Measurements from ENCODE around the gene SGO2. TPM values are rescaled to one million over a fixed set of nuclear protein-coding genes. Genes with fewer than 3 reads are reported as not detected.

The SGO2 gene
- total and polyA plus RNA-seq, 9 of the 15 experiments (the other 6 are each of a cell fraction or from before 2014, with no cell fraction given): 14.5 to 25.9 (median 16.6) TPM

DNA sequence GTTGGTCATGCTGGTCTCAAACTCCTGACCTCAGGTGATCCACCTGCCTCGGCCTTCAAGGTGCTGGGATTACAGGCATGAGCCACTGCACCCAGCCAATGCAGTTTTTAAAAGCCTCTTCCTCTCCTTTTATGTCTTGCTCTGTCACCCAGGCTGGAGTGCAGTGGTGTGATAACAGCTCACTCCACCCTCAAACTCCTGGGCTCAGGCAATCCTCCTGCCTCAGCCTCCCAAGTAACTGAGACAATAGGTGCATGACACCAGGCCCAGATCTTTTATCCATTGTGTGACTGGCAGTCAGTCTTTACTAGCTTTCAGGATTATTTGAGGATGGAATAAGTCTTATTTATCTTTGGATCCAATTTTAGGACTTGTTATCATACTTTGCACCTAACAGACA is 29.3 kb upstream of the SGO2 start (continued):
- TF ChIP-seq KAT2B (IDR thresholded peaks at IDR 0.05; ENCODE audit: low read depth, low read length) (no peak), HEY1 (CRISPR knock-in tag; IDR thresholded peaks at IDR 0.05; ENCODE audit: borderline replicate concordance) (no peak), SOX6 (IDR thresholded peaks at IDR 0.05) (peak; percentile 81), FOS (IDR thresholded peaks at IDR 0.05; ENCODE audit: extremely low read depth, insufficient read length) (no peak), RAD21 (CRISPR knock-in tag; conservative IDR thresholded peaks at IDR 0.05 in 1 of 2, IDR thresholded peaks at IDR 0.05 in 1 of 2) (no peak), TAF9B (IDR thresholded peaks at IDR 0.05; ENCODE audit: partially characterized antibody) (no peak), ATF1 (CRISPR knock-in tag; IDR thresholded peaks at IDR 0.05) (no peak), ATF1 (tag; IDR thresholded peaks at IDR 0.05) (no peak), SNRNP70 (optimal IDR thresholded peaks at IDR 0.05; ENCODE audit: low read depth, low read length) (no peak), RBM15 (IDR thresholded peaks at IDR 0.05; ENCODE audit: insufficient read depth, low read length) (no peak), CBFA2T3 (IDR thresholded peaks at IDR 0.05) (peak; percentile 54), ZNF445 (CRISPR knock-in tag; IDR thresholded peaks at IDR 0.05; ENCODE audit: low read depth) (no peak)
- TF ChIP-seq, protein P1, sequence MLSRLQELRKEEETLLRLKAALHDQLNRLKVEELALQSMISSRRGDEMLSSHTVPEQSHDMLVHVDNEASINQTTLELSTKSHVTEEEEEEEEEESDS (CRISPR knock-in tag; IDR thresholded peaks at IDR 0.05): no peak
- TF ChIP-seq, protein P2, sequence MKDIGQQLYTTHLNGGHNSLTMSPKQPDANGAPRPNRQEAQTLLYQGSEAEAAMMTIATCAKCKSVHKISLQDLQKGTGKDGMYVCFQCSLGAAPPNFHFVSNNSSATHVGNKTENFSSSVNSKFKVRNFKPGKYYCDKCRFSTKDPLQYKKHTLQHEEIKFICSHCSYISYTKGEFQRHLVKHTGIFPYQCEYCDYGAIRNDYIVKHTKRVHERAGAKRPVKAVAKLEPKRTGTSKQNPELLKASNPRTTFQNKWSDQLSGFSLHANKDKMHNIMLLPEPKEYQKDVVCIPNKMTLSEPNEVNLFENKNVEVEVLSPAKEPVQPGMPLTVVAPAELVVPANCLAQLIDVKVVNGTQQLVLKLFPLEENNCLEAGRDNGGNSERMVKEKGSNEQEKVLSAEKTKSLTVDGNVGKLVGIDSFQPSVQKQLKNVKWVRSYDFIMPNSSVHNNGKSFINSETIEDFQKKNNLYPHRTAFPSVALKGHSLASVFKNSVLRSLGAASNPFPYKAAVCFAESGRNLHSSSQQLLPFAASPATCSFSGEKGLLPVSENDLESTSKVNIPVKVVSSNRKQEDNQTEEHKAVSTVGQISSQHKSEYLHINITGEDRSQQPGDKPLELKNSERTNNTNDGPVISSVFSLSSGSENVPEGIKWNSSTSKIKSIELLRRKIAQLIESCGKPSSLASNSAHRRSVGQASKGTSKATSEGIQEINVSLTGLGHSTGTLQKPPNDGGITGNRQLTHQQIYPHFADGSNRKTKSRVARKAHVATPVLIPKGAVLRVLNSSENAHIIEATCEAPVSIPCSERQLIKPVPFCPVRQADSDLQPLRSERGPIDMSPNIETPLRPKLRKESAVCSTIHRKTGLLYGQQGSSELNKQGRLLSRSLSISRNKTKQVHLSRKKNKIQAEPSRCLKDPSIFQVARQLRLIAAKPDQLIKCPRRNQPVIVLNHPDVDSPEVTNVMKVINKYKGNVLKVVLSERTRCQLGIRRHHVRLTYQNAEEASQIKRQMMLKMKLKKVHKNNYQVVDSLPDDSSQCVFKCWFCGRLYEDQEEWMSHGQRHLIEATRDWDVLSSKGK (CRISPR knock-in tag; IDR thresholded peaks at IDR 0.05): no peak

All from K562 (cell line).